SJCRH30 (cell line): ENCODE data around the gene AMH. TPM values are rescaled to one million over a fixed set of nuclear protein-coding genes. Genes with fewer than 3 reads are reported as not detected.

ENCODE experiments used
- DNase-seq, 2 experiments: peaks; one replicate each; pipeline ENCODE4 v3.0.0-alpha.2; 2015 to 2020
- H3K27ac ChIP-seq: fragments of 250-450 bp; sonication (Bioruptor Pico); 2 replicates; pipeline ENCODE4 v1.5.1; 2020; ENCODE audit warnings: mild to moderate bottlenecking, moderate library complexity
- H3K27me3 ChIP-seq: fragments of 250-450 bp; sonication (Bioruptor Pico); 2 replicates; pipeline ENCODE4 v1.5.1; 2020; ENCODE audit warnings: mild to moderate bottlenecking, moderate library complexity
- H3K36me3 ChIP-seq: fragments of 250-450 bp; sonication (Bioruptor Pico); 2 replicates; pipeline ENCODE4 v1.5.1; 2020; ENCODE audit warnings: mild to moderate bottlenecking, moderate library complexity
- H3K4me1 ChIP-seq: fragments of 250-450 bp; sonication (Bioruptor Pico); 2 replicates; pipeline ENCODE4 v1.5.1; 2020; ENCODE audit warnings: mild to moderate bottlenecking, moderate library complexity
- H3K4me3 ChIP-seq: fragments of 250-450 bp; sonication (Bioruptor Pico); 2 replicates; pipeline ENCODE4 v1.5.1; 2020; ENCODE audit warnings: mild to moderate bottlenecking, moderate library complexity
- H3K9me3 ChIP-seq: fragments of 250-450 bp; sonication (Bioruptor Pico); replicated peaks from 2 replicates; pipeline ENCODE4 v1.5.1; 2020; ENCODE audit warnings: mild to moderate bottlenecking, moderate library complexity
- total RNA-seq: library from RNA; depleted of rRNA; stranded (reverse); fragments of >200 nt; shearing (Covaris generic); gene quantifications from 2 replicates; pipeline ENCODE4 v1.2.3, GENCODE V29; 2014

The AMH gene
- total RNA-seq, 1 experiment from 2014 or later, result 11.5 TPM

DNA sequence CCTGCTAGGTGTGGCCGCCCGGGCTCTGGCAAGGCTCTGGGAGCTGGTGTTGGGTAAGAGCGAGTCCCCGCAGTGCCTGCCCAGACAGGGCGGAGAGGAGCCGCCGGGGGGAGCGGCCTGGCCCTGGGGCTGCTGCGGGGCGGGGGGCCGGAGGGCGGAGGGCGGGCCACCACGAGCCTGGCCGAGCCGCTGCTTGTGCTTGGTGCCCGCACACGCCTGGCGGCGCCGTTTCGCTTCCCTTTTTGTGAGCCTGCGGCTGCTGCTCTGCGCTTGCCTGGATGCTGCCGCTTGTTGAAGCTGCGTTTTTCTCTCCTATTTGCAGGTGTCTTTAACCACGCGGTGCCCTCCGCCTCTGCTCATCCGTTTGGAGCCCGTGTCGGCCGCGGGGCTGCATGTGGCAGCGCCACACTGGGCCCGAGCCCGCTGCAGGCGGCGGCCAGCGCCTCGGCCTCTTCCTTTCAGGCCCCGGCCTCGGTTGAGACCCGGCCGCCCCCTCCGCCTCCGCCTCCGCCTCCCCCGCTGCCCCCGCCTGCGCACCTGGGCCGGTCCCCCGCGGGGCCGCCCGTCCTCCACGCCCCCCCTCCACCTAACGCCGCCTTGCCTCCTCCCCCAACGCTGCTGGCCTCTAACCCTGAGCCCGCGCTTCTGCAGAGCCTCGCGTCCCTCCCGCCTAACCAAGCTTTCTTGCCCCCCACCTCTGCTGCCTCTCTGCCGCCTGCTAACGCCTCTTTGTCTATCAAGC is 21.5 kb upstream of the AMH start:
- Histone ChIP-seq H3K4me3 (no peak overlapping the region), H3K9me3 (no peaks in the 10 kb centered on the region), H3K27me3 (no peaks in the 10 kb centered on the region), H3K4me1 (no peaks in the 10 kb centered on the region), H3K36me3 (peaks cover 33% of the 10 kb centered on the region), H3K27ac (no peak overlapping the region)
- DNase-seq, result no peak

- Histone ChIP-seq H3K27me3 (no peaks in the 10 kb centered on the region), H3K4me1 (no peaks in the 10 kb centered on the region), H3K4me3 (no peak overlapping the region), H3K9me3 (no peaks in the 10 kb centered on the region), H3K36me3 (peaks cover 39% of the 10 kb centered on the region), H3K27ac (no peak overlapping the region)
- no peak for DNase-seq
Observed at GRCh38 chr19:2228157-2229030, 20.7 kb upstream of the AMH start.

GRCh38 chr19:2229103-2230032 is 19.8 kb upstream of the AMH start:
- peaks cover 39% of the 10 kb centered on the region for H3K36me3 ChIP-seq

DNA sequence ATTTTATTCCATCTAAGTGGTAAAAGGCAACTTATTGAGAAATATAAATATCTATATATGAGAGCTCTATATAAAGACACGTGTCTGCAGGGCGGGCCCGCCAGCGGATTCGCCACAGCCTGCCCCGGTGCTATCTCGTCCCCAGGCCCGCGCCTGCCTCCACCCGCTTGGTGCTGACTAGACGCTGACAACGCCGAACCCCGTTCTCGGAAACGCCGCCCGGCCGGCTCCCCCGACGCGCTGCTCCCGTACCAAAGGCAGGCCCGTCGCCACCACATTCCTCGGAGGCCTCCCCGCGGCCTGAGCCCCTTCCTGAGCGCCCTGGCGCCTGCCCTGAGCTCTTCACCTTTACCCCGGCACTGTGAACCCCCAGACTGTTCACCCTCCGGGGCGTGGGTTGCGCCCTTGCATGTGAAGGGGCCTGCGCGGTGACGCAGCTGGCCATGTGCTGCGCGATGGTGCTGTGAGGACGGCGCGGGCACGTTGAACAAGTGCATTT is 19.0 kb upstream of the AMH start:
- Histone ChIP-seq H3K4me1 (no peaks in the 10 kb centered on the region), H3K9me3 (no peaks in the 10 kb centered on the region), H3K27ac (no peak overlapping the region), H3K36me3 (peaks cover 34% of the 10 kb centered on the region), H3K4me3 (no peak overlapping the region), H3K27me3 (no peaks in the 10 kb centered on the region)
- no peak for DNase-seq

More at GRCh38 chr19:2229103-2230032, 19.8 kb upstream of the AMH start:
- no peak overlapping the region for H3K4me3 ChIP-seq
- no peaks in the 10 kb centered on the region for H3K4me1 ChIP-seq
- H3K27ac ChIP-seq, result no peak overlapping the region
- no peaks in the 10 kb centered on the region for H3K9me3 ChIP-seq
- DNase-seq, result no peak
- no peaks in the 10 kb centered on the region for H3K27me3 ChIP-seq

- Histone ChIP-seq H3K4me1 (no peaks in the 10 kb centered on the region), H3K9me3 (no peaks in the 10 kb centered on the region), H3K4me3 (no peak overlapping the region), H3K27me3 (no peaks in the 10 kb centered on the region), H3K27ac (no peak overlapping the region), H3K36me3 (peaks cover 27% of the 10 kb centered on the region)
- DNase-seq, result no peak
Observed at GRCh38 chr19:2230807-2231533, 18.2 kb upstream of the AMH start.

- Histone ChIP-seq H3K4me3 (no peak overlapping the region), H3K4me1 (no peaks in the 10 kb centered on the region), H3K9me3 (no peaks in the 10 kb centered on the region), H3K27me3 (no peaks in the 10 kb centered on the region), H3K27ac (no peak overlapping the region), H3K36me3 (peaks cover 22% of the 10 kb centered on the region)
- DNase-seq, result no peak
Observed at GRCh38 chr19:2231621-2232221, 17.4 kb upstream of the AMH start.

DNA sequence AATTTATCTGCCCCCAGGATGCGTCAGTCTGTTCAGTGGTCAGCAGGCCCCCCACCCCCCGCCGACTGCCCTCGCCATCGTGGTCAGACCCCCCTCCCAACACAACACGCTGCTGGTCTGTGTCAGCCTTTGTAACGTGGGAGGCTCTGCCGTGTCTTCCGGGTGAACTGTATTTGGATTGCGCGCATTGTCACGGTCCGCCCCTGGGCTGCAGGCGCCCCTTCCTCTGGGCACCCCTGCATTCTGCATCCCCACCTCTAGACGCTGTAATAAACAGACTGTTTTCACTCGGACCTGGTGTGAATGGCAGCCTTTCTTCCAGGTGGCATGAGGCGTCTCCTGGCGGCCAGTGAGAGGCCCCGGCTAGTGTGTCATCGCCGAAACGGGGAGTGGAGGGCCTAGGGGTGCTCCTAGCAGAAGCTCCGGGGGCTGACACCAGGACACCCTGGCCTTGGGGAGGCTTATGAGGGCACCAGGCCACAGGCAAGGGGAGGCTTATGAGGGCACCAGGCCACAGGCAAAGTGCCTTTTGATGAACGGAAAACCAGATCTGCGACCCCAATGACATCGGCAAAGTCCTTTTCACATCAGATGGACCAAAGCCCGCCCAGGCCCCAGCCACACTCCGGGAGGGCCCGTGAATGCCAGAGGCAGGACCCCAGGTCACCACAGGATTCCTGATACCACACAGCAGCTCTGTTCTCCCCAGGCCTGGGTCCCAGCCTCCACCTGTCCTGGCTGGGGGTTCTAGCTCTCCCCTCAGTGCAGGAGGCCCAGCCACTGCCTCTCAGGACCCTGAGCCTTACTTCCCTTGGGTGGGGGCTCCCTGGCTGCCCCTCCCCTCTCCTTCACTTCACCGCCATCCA is 16.6 kb upstream of the AMH start:
- H3K9me3 ChIP-seq, result no peaks in the 10 kb centered on the region
- H3K27ac ChIP-seq, result no peak overlapping the region
- no peaks in the 10 kb centered on the region for H3K27me3 ChIP-seq
- no peak for DNase-seq
- H3K4me1 ChIP-seq, result peaks cover 2% of the 10 kb centered on the region
- peaks cover 25% of the 10 kb centered on the region for H3K36me3 ChIP-seq
- H3K4me3 ChIP-seq, result no peak overlapping the region

GRCh38 chr19:2233601-2234280 is 15.4 kb upstream of the AMH start:
- no peaks in the 10 kb centered on the region for H3K27me3 ChIP-seq
- no peak overlapping the region for H3K4me3 ChIP-seq
- no peaks in the 10 kb centered on the region for H3K9me3 ChIP-seq
- DNase-seq, result no peak
- peaks cover 11% of the 10 kb centered on the region for H3K4me1 ChIP-seq
- H3K27ac ChIP-seq, result no peak overlapping the region
- H3K36me3 ChIP-seq, result peaks cover 30% of the 10 kb centered on the region

DNA sequence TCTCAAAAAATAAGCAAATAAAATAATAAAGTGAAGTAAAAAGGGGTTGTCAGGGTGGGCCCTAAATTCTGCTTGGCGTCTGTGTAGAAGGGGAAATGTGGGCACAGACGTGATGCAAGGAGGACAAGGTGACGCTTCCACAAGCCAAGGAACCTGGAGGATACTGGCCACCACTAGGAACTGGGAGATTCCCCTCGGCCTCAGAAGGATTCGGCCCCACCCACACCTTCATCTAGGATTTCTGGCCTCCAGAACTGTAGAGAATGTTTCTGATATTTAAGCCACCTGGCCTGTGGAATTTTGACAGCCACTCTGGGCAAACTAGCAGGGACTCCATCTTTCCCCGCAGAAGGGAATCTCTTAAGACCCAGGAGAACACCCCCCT is 14.1 kb upstream of the AMH start:
- no peaks in the 10 kb centered on the region for H3K27me3 ChIP-seq
- H3K27ac ChIP-seq, result peak overlapping the region; percentile 91
- H3K36me3 ChIP-seq, result peaks cover 24% of the 10 kb centered on the region
- H3K9me3 ChIP-seq, result no peaks in the 10 kb centered on the region
- H3K4me3 ChIP-seq, result peak overlapping the region; percentile 82
- H3K4me1 ChIP-seq, result peaks cover 14% of the 10 kb centered on the region
- DNase-seq, result no peak

- Histone ChIP-seq H3K9me3 (no peaks in the 10 kb centered on the region), H3K4me3 (peak overlapping the region; percentile 82), H3K36me3 (peaks cover 21% of the 10 kb centered on the region; the same call in 1 of the 2 replicates), H3K27ac (peak overlapping the region; percentile 91), H3K27me3 (no peaks in the 10 kb centered on the region), H3K4me1 (peaks cover 14% of the 10 kb centered on the region)
- DNase-seq, result peak; percentile 50 to 57
Observed at GRCh38 chr19:2235381-2236063, 13.6 kb upstream of the AMH start.

GRCh38 chr19:2236064-2236313 is 13.1 kb upstream of the AMH start:
- Histone ChIP-seq H3K4me1 (peaks cover 14% of the 10 kb centered on the region), H3K36me3 (peaks cover 21% of the 10 kb centered on the region; the same call in 1 of the 2 replicates), H3K9me3 (no peaks in the 10 kb centered on the region), H3K27ac (peak overlapping the region; percentile 91), H3K27me3 (no peaks in the 10 kb centered on the region), H3K4me3 (peak overlapping the region; percentile 82)
- no peak for DNase-seq
